Mucosa of gallbladder (tissue), 1 donor: ENCODE data around the gene CEP126. TPM values are rescaled to one million over a fixed set of nuclear protein-coding genes. Genes with fewer than 3 reads are reported as not detected.
A peak's percentile ranks its signal among the peaks of the same experiment; 100 is the strongest.

Experiments used
- DNase-seq: peaks from one replicate; pipeline ENCODE4 v3.0.0-alpha.2; 2020; ENCODE audit warnings: low spot score
- total RNA-seq: library from RNA; stranded (reverse); gene quantifications from one replicate; pipeline ENCODE4 v1.2.1, GENCODE V29; 2021
- donor health status: DM: no; HTN: no; CAD: no.

Gene CEP126
- total RNA-seq, 1 donor from 2014 or later = 10.0 TPM

DNA sequence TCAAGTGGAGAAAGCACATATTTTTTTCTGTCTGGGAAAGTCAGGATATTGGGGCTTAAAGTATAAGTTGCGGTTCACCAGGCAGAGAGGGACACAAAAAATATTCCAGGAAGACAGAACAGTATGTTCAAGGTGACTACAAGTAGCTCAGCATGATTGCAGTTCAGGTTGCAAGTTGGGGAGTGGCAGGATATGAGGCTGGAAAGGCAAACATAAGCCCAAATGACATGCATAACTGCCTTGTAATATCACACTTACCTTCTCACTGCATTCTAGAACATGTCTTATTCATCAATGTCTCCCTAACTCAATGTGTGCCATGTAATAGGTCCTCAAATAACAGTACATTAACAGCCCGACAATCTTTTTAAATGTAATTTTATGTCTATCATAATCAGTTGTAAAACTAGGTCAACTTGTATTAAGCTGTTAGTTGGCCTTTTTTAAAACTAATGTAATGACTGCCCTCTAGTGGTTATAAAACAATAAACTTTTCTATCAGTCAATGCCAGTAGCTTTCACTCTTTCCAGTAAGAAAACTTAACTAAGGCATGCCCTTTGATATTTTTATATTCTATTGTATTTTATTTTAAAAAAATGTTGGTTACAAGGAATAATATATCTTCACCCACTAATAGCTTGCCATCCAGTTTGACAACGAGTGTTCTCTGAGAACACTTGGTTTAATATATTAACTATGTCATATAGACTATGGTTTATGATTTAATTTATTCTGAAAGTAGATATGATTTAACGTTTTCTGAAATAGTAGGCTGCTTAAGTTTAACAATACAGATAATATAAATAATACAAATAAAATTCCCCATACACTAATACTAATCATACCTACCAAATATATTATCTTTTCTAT, 93.0 kb downstream of the CEP126 start:
- peak; percentile 58 for DNase-seq

DNA sequence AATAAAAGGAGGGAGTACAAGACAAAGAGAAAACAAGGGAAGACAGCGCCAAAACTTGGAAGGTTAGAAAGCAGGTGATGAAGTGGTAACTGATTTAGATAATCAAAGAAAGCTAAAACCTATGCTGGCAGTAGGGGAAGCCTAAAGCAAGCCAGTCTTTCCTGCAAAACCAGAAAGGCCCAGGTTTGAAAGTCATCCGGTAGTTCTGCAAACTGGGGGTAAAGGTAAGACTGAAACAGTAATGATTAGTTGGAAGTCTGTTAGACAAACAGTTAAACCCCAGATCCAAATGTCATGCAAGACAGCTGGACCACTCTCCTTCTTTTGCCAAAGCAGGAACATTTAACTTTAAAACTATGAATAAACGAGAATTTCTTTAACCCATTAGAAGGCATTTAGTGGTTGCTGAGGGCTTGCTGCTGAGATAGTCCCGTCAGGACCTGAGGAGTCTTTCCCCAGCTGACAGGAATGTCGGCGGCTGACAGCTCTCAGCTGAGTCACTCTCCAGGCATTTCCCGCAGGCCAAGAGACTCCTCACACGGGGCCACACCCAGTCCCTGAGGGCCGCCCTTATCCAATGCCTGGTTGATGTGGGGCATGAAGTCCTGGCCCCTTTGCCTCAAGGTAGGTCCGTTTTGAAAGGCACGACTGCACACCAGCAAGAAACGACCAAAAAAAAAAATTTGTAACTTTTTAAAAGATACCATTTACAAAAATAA, 96.1 kb downstream of the CEP126 start:
- DNase-seq = peak; percentile 78

- DNase-seq = no peak
Observed at GRCh38 chr11:102012946-102013345, 98.1 kb downstream of the CEP126 start.

DNA sequence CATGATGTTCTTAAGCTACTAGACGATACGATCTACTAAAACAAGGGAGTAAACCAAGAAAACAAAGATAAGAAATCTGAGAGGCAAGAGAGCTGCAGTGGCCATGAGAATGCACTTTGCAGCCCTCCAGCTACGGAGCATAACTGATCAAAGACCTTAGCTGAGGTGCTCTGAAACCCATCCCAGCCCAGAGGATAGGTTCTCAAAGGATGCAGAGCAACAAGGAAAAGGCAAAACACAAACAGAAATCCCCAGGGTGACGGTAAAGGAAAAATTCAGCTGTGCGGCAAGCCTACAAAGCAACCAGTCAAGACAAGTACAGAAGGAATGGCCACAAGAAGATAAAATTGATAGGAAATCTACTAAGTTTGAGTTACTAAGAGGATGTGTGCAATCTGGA, 99.9 kb downstream of the CEP126 start:
- DNase-seq = no peak

- DNase-seq = no peak
Observed at GRCh38 chr11:102017026-102017425, 102.2 kb downstream of the CEP126 start.

DNA sequence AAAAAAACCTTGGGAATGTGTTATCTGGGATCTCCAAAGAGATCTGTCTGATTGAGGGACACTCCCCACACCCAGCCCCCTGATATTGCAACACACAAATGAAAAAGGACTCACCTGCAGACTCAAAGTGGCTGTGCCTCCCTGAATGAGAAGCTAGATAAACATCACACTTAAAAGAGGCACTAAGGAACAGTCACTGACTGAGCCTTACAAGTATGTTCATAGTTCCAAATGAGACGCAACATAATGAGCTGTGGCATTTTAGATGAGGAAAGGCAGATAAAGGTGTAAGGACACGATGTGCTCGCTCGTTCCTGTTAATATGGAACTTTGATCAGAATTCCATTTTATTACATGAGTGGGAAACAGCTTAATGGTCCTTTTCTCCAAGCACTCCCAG, 111.4 kb downstream of the CEP126 start:
- no peak for DNase-seq

- DNase-seq = no peak
Observed at GRCh38 chr11:102026959-102027358, 112.1 kb downstream of the CEP126 start.

GRCh38 chr11:102036757-102037156, 121.9 kb downstream of the CEP126 start:
- DNase-seq = no peak

GRCh38 chr11:102046841-102047240, 132.0 kb downstream of the CEP126 start:
- no peak for DNase-seq

- peak; percentile 88 for DNase-seq
Observed at GRCh38 chr11:102047305-102047924, 132.6 kb downstream of the CEP126 start, which contains the start of gene CFAP300. Gene CFAP300, plus strand, starts transcription at chr11:102047437. Its CDS starts 34 bp downstream, at chr11:102047471.

Other genes starting within 250 kb of the CEP126 start
- gene ANGPTL5, start 1.5 kb downstream of the CEP126 start, total RNA-seq = 0.09 TPM
- gene CFAP300, start 132.4 kb downstream of the CEP126 start, total RNA-seq = 7.1 TPM
- gene YAP1, start 195.4 kb downstream of the CEP126 start, total RNA-seq = 154 TPM